HEK293 (cell line): Measurements from ENCODE around the gene EID2.

Source experiments
- ZEB2 ChIP-seq: fragments of 450-650 bp; formaldehyde crosslinking; IDR thresholded peaks from 2 replicates; pipeline ENCODE4 v1.5.1; 2016; ENCODE audit warnings: missing biosample characterization, missing genetic modification characterization
- ZFP69B ChIP-seq: fragments of 450-650 bp; formaldehyde crosslinking; IDR thresholded peaks from 2 replicates; pipeline ENCODE4 v1.5.1; 2016; ENCODE audit warnings: missing biosample characterization, missing genetic modification characterization
- ZNF19 ChIP-seq: fragments of 450-650 bp; formaldehyde crosslinking; IDR thresholded peaks from 2 replicates; pipeline ENCODE4; 2016; ENCODE audit warnings: missing biosample characterization, missing genetic modification characterization, low read depth
- TF ChIP-seq, protein P1 (sequence below): fragments of 450-650 bp; formaldehyde crosslinking; IDR thresholded peaks from 2 replicates; pipeline ENCODE4 v1.5.1; 2016; ENCODE audit warnings: missing biosample characterization, missing genetic modification characterization
- TF ChIP-seq, protein P2 (sequence below): fragments of 450-650 bp; formaldehyde crosslinking; IDR thresholded peaks from 2 replicates; pipeline ENCODE4 v1.5.1; 2016; ENCODE audit warnings: missing biosample characterization, missing genetic modification characterization

- no peak for TF ChIP-seq ZNF19 (tag by site-specific recombination)
- TF ChIP-seq, protein P1, sequence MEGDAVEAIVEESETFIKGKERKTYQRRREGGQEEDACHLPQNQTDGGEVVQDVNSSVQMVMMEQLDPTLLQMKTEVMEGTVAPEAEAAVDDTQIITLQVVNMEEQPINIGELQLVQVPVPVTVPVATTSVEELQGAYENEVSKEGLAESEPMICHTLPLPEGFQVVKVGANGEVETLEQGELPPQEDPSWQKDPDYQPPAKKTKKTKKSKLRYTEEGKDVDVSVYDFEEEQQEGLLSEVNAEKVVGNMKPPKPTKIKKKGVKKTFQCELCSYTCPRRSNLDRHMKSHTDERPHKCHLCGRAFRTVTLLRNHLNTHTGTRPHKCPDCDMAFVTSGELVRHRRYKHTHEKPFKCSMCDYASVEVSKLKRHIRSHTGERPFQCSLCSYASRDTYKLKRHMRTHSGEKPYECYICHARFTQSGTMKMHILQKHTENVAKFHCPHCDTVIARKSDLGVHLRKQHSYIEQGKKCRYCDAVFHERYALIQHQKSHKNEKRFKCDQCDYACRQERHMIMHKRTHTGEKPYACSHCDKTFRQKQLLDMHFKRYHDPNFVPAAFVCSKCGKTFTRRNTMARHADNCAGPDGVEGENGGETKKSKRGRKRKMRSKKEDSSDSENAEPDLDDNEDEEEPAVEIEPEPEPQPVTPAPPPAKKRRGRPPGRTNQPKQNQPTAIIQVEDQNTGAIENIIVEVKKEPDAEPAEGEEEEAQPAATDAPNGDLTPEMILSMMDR (tag by site-specific recombination), result no peak
- TF ChIP-seq ZEB2 (tag by site-specific recombination), result no peak
- TF ChIP-seq ZFP69B (tag by site-specific recombination), result no peak
- TF ChIP-seq, protein P2, sequence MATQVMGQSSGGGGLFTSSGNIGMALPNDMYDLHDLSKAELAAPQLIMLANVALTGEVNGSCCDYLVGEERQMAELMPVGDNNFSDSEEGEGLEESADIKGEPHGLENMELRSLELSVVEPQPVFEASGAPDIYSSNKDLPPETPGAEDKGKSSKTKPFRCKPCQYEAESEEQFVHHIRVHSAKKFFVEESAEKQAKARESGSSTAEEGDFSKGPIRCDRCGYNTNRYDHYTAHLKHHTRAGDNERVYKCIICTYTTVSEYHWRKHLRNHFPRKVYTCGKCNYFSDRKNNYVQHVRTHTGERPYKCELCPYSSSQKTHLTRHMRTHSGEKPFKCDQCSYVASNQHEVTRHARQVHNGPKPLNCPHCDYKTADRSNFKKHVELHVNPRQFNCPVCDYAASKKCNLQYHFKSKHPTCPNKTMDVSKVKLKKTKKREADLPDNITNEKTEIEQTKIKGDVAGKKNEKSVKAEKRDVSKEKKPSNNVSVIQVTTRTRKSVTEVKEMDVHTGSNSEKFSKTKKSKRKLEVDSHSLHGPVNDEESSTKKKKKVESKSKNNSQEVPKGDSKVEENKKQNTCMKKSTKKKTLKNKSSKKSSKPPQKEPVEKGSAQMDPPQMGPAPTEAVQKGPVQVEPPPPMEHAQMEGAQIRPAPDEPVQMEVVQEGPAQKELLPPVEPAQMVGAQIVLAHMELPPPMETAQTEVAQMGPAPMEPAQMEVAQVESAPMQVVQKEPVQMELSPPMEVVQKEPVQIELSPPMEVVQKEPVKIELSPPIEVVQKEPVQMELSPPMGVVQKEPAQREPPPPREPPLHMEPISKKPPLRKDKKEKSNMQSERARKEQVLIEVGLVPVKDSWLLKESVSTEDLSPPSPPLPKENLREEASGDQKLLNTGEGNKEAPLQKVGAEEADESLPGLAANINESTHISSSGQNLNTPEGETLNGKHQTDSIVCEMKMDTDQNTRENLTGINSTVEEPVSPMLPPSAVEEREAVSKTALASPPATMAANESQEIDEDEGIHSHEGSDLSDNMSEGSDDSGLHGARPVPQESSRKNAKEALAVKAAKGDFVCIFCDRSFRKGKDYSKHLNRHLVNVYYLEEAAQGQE, result no peak
Measured at GRCh38 chr19:39498798-39499642, 40.9 kb downstream of the EID2 start, which contains the start of gene DLL3.
